GM21786 (cell line): ENCODE measurements around the gene ATP10B.
"Not testable (repeated sequence)": the region's sequence is repeated elsewhere in the genome, so short reads cannot be mapped to it uniquely, and the experiment has no call there.

ENCODE experiments used
- ATAC-seq: cut with Tn5 transposase; IDR thresholded peaks from one replicate; pipeline ENCODE4 v1.9.1; 2021; ENCODE audit not compliant: unreplicated experiment

Gene ATP10B, protein sequence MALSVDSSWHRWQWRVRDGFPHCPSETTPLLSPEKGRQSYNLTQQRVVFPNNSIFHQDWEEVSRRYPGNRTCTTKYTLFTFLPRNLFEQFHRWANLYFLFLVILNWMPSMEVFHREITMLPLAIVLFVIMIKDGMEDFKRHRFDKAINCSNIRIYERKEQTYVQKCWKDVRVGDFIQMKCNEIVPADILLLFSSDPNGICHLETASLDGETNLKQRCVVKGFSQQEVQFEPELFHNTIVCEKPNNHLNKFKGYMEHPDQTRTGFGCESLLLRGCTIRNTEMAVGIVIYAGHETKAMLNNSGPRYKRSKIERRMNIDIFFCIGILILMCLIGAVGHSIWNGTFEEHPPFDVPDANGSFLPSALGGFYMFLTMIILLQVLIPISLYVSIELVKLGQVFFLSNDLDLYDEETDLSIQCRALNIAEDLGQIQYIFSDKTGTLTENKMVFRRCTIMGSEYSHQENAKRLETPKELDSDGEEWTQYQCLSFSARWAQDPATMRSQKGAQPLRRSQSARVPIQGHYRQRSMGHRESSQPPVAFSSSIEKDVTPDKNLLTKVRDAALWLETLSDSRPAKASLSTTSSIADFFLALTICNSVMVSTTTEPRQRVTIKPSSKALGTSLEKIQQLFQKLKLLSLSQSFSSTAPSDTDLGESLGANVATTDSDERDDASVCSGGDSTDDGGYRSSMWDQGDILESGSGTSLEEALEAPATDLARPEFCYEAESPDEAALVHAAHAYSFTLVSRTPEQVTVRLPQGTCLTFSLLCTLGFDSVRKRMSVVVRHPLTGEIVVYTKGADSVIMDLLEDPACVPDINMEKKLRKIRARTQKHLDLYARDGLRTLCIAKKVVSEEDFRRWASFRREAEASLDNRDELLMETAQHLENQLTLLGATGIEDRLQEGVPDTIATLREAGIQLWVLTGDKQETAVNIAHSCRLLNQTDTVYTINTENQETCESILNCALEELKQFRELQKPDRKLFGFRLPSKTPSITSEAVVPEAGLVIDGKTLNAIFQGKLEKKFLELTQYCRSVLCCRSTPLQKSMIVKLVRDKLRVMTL (N-terminal part only)

DNA sequence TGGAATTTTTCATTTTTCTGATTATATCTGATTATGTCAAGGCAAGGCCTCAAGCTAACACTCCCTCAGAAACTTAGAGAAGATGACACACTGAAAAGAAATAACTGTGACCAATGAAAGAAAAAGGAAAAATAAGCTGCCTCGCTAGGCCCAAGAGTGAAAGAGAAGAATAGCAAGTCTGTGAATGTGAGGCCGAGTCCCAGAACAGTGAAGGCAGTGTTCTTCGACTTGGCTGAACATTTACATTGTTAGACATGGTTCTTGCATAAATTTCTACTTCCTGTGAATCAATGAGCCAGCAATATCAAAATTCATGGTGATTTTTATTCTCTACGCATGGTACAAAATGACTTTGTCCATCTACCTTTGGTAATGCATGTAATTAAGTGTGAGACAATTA, at the start of gene ATP10B:
ATP10B (minus strand) TSS at position 163 of the 400 bp plus-strand sequence. CDS start 164,137 bp downstream, outside the sequence.
- no peak for ATAC-seq

DNA sequence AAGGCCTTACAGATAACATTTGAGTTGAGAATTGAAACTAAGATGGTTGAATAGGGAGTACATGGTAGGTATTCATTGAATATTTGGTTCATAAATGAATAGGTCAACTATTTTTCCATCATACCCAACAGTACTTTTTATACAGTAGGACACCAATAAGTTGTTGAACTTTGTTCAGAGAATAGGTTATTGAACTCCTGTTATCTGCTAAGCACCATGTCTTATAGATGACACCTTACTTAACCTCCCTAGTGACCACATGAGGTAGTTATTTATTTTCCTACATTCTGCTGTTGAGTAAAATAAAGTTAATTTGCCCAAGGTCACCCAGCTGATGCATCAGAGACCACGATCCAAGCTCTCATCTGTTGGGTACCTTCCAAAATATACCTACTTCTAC, 49.6 kb upstream of the ATP10B start:
- ATAC-seq: no peak

DNA sequence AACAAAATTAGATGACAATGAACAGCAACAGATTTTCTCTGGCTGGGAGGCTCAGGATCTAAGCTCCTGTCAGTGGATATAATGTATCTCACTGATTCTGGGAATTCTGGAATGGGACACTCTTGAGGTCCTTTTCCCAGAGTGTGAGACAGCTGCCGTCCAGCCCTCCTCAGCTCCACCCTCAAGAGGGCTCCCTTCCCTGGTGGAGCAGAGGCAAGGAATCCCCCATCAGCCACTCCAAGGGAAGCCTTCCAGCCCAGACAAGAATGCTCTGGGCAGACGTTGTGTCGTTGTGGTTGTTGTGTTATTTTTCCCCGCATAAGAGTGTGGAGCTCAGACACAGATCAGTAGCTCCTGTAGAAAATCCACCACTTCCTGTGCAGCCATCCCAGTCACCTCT, 47.7 kb upstream of the ATP10B start:
- no peak for ATAC-seq

DNA sequence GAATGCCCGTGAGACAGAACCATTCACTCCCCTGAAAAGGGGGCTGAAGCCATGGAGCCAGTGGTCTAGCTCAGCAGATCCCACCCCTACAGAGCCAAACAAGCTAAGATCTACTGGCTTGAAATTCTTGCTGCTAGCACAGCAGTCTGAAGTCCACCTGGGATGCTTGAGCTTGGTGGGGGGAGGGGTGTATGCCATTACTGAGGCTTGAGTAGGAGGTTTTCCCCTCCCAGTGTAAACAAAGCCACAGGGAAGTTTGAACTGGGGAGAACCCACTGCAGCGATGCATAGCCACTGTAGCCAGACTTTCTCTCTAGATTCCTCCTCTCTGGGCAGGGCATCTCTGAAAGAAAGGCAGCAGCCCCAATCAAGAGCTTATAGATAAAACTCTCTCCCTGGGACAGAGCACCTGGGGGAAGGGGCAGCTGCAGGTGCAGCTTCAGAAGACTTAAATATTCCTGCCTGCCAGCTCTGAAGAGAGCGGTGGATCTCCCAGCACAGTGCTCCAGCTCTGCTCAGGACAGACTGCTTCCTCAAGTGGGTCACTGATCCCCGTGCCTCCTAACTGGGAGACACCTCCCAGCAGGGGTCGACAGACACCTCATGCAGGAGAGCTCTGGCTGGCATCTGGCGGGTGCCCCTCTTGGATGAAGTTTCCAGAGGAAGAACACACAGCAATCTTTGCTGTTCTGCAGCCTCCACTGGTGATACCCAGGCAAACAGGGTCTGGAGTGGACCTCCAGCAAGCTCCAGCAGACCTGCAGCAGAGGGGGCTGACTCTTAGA, 41.4 kb upstream of the ATP10B start:
- not testable (repeated sequence) for ATAC-seq

DNA sequence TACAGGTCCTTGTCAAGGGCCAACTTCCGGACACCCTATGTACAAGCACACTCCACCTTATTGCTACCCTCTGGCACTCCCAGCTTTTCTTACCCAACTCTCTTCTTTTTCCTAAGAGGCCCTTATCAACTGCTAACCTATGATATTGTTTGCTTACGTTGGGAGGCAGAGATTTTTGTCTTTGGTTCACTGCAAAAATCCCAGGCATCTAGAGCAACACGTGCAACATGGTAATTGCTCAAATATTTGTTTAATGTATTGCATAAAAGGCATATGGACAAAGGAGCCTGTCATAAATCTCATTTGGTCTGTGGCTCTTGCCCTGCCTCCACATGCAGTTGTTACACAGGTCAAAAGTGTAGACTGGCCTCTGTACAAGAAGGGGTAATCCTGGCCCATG, 35.8 kb upstream of the ATP10B start:
- ATAC-seq: no peak

DNA sequence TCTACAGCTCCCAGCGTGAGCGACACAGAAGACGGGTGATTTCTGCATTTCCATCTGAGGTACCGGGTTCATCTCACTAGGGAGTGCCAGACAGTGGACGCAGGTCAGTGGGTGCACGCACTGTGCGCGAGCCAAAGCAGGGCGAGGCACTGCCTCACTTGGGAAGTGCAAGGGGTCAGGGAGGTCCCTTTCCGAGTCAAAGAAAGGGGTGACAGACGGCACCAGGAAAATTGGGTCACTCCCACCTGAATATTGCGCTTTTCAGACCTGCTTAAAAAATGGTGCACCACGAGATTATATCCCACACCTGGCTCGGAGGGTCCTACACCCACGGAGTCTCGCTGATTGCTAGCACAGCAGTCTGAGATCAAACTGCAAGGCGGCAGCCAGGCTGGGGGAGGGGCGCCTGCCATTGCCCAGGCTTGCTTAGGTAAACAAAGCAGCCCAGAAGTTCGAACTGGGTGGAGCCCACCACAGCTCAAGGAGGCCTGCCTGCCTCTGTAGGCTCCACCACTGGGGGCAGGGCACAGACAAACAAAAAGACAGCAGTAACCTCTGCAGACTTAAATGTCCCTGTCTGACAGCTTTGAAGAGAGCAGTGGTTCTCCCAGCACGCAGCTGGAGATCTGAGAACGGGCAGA, 21.7 kb upstream of the ATP10B start:
- not testable (repeated sequence) for ATAC-seq

DNA sequence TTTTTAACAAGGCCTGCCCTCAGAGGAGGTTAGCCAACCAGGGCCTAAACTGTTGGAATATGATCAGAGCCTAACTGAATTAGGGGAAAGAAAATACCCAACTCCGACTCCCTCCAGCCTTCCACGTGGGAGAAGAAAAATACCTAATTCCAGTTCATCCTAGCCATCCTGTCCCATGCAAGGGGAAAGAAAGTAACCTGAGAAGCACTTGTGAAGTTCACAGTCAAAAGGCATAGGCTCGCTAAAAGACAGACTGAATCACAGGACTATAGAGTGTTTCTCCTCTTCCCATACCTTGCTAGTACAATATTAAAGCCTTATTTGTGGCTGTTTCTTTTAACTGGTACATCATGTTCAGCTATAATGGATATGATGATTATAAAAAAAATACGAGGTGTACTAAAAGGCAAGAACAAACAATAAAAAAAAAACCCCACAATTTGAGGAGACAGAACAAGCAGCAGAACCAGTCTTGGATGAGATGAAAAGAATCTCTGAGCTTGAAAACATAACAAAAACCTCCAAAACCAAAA, 18.0 kb upstream of the ATP10B start:
- no peak for ATAC-seq

DNA sequence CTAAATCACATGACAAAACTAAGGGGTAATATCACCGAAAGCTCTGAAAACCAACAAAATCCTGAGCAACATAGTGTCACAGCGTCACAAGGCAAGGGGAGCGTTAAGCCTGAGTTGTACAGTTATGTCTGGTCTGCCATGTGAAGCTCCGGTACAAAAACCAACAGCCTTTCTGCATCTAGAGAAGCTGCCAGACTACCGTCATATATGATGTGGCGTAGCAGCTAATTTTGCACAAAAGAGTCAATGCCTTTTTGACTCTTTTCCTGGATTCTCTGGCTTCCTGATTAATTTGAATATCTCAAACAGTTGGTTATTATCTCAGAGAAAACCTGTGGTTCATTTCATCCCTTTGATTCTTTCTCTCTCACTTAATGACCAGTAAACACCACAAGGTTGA, 16.0 kb upstream of the ATP10B start:
- ATAC-seq: no peak

DNA sequence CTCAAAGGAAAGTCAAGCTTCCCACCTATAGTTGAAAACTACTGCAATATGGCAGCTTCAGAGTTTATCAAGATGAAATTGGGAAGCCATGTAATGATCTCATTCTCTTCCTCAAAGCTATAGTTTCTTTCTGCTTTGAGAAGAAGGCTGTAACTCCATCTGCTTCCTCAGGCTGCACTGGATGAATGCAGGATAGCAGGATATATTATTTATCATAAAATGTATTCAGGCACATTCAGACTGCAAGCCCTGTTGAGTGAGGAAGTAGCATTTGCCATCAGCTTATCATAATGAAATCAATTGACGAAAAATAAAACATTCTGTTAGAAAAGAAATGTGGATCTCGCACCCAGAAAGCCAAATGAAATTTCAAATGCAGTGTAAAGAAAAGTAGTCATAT, 560 bp downstream of the ATP10B start:
- ATAC-seq: no peak

DNA sequence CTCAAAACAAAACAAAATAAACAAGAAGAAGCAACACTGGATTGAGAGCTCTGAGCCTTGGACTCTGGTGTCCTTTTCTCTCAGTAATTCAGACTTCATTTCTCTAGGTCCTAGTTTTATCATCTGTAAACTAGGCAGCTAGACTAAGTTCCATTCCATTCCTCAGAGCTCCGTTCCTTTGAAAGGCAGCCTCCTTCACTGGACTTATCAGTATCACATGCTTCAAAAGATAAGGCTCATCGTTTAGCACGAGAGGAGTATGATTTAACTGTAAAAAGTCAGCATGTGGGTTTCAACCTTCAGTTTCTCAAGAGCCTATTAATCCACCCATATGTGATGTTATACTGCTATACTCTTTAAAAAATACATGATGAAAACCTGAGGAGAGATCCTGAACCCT, 1.6 kb downstream of the ATP10B start:
- no peak for ATAC-seq

DNA sequence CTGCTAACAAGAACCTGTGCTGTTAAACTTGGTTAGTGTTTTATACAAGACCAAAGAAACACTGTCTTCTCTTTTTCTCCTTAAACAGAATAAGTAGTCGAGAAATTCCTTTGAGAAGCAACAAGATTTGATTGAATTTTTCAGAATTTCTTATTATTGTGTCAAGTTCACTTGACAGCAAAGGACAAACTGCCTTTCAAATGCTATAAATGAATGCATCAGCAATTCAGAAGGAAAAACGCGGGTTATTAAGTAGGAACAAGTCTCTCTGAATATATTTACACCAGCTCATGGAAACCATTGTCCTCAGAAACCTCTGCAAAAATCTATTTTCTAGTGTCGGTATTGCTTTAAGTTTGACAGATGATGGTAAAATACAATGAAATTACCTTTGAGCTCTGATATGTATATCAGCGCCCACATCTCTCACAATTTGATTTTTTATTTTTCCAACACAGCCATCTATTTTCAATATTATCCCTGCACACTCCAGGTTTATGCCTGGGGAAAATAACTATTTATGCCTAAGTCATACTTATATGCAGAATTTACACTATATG, 4.4 kb downstream of the ATP10B start:
- ATAC-seq: no peak

DNA sequence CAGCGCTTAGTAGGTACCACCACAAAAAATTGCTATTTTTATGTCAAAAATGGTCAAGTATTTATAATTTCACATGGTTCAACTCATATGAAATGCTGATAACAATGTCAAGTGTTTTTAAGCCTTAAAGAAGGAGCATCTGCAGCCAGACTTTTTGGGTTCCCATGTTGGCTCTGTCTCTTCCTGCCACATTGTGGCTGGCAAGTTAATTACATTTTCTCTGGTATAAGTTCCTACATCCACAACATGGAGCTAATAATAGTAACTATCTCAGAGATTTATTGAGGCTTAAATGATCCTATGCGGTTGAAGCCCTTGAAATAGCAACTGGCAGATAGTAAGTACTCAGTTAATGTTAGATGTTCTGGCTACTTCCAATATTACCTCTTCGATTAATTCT, 5.4 kb downstream of the ATP10B start:
- ATAC-seq: no peak

DNA sequence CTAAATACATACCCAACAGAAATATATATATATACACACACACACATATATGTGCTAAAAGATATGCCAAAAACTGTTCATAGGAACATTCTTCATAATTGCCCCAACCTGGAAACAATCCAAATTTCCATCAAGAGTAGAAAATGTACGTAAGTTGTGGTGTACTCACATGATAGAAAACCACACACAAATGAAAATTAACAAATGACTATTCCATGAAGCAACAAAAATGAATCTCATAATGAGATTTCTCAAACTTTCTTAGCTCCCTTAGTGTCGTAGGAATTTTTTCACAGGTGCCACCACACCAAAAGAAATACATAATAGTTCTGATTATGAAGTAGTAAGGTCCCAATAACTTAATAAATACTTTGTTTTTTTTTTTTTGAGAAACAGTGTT, 7.8 kb downstream of the ATP10B start:
- ATAC-seq: no peak

DNA sequence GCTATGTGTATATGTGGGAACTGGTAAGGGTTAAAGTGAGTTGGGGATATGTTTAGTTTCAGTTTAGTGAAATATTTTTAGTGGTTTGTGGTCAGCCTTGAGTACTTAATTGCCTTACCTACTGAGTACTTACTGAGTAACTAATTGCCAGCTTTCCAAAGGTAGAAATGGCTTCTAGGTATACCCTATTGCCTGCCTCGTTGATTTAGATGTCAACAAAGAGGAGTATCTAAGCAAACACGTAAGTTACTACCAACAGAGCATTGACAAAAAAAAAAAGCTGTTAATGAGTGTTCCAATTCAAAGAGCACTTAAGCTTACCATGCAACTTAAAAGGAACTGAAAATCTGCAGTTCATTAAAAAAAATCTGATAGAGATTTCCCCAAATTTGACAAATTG, 8.8 kb downstream of the ATP10B start:
- peak; percentile 97 for ATAC-seq

DNA sequence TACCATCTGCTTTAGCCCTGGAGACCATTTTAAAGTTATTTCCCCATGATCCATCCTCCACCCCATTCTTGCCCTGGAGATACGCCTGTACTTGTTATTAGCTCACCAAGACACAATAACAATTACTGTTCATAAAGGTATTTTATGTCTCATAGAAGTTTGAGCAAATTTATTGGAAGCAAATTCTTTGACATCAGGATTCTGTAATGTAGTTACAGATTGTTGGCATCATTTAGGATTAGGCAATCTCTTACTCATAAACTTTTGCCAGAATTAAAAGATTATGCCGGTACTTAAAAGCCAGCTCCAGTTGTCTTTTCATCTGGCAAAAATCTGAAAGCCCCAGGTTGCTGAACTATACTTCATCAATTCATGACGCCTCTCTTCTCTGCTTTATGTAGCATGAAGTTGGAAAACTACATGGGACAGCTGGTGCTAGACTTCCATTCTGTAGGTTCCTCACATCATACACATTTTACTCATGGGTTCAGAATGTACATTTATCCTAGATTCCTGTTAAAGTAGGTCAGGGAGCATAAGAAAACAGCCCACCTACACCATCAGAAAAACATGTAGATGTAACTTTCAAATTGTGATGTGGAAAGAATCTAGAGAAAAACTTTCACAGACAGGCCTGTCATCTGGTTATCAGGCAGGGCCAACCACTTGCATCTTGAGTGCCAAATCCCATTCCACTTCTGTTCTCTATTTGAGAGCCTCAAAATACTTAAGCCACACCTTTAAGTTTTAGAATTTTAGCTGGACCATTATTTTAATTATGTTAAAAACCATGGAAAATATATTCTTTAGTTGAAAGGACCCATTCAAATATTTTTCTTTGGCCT, 14.0 kb downstream of the ATP10B start:
- no peak for ATAC-seq

DNA sequence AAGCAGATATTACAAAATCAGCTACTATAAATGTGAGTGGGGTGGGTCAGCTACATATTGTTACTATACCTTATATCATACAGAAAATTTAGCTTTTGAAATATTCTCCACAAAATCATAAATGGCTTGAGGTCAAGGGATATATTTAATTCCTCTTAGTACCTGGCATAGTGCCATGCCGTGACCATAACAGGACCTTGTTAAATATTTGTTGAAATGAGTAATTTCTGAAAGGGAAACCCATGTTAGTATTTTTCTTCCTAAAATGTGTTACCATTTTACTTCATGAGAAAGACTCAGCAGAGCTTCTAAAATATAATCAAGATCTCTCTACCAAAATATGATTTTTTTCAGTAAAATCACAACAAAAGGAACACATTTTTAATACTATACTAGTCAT, 14.8 kb downstream of the ATP10B start:
- no peak for ATAC-seq

DNA sequence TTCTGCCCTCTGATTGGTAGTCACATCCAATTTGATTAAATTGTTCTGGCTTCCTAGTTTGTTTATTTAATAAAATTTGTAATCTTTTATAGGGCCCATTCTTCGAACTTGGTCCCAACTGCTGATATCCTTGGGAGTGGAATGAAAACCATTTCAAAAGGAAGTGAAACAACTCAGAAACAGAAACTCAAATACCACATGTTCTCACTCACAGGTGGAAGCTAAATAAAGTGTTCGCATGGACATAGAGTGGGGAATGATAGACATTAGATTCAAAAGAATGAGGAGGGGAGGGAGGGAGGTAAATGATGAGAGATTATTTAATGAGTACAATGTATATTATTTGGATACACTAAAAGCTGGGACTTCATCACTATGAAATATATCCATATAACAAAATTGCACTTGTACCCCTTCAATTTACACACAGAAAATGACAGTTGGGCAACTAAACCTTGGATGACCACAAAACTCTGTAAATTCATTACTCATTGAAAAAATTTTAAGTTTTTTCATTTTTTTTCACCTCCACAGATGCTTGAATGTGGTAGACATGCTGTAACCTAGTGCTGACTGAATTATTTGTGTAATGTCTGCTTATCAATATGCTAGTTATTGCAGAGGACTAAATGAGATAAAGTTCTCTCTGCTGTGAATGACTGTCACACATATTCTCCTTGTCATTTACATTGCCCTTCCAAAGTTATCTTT, 16.0 kb downstream of the ATP10B start:
- peak; percentile 65 for ATAC-seq

DNA sequence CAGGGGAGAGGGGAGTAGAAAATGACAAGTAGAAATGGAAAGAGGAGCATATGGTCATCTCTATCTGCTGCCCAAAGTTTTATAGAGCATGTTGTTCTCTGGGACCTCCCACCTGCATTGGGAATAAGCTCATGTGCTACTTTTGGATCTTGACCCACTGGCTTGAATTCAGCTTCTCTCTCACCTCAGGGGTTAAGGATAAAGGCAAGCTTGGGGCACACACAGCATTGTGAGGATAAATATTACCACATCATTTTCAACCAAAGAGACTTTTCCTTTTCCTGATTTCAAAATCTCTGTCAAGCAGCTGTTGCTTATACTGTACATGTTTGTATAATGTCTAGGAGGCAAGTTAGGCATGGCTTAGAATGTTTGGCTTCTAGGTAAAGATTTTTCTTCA, 16.6 kb downstream of the ATP10B start:
- ATAC-seq: peak; percentile 26
